ENCODE results near the gene SGMS1.
"Not testable (repeated sequence)": the region's sequence is repeated elsewhere in the genome, so short reads cannot be mapped to it uniquely, and the experiment has no call there.

Gene SGMS1

DNA sequence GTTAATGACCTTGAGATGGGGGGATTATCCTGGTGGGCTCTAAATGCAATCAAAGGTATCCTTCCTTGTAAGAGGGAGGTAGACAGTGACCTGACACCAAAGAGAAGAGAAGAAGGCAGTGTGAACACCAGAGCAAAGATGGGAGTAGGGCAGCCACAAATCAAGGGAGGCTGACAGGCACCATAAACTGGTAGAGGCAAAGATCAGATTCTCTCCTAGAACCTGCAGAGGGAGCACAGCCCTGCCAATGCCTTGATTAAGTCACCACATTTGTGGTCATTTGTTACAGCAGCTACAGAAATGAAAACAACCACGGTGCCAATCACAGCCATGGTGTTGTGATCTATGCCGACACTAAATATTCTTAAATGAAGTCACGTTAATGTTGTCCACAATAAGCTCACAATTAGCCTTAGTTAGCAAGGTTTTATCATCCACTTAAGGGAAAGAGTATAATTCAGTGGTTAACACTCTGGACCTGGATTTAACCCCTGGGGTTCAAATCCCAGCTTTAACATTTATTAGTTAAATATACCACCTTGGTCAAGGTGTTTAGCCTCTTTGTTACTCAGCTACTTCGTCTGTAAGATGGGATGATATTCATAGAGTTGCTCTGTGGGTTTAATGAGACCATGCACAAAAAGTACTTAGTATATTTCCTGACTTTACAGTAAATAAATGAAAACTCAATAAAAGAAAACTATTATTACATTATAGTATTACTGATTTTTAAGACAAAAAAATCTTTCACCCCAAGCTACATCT lies 70.8 kb downstream of the SGMS1 start:
- no peak for DNase-seq

DNA sequence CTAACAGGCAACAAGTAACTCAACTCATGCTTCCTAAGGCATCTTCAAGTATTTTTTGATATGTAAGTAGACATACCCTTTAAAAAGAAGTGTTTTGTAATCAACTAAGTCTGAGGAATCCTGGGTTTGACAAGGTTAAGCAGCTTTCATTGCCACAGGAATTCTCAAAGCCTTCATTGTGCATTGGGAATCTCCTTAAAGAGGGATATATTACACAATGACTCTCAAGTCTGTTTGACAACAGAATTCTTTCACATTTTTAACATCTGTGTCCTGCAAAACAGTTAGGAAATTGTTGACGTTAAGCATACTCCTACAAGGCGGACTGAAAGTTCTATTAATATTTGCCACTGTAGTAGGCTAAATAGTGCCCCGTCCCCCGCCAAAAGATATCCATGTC lies 71.4 kb downstream of the SGMS1 start:
- DNase-seq, result no peak

DNA sequence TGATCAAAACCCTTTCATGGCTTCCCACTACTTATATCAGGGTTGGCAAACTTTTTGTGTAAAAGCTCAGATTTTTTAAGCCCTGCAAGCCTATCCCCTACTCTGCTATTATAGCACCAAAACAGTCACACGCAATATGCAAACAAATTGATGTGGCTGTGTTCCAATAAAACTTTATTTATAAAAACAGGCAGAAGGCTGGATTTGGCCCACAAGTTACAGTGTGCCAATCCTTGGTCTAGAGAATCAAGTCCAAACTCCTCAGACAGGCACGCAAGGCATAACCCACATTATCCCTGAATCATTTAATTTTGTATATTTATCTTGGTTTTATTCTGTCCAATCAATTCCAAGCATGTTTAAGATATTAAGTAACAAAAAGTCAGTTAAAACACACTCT lies 71.9 kb downstream of the SGMS1 start:
- no peak for DNase-seq

DNA sequence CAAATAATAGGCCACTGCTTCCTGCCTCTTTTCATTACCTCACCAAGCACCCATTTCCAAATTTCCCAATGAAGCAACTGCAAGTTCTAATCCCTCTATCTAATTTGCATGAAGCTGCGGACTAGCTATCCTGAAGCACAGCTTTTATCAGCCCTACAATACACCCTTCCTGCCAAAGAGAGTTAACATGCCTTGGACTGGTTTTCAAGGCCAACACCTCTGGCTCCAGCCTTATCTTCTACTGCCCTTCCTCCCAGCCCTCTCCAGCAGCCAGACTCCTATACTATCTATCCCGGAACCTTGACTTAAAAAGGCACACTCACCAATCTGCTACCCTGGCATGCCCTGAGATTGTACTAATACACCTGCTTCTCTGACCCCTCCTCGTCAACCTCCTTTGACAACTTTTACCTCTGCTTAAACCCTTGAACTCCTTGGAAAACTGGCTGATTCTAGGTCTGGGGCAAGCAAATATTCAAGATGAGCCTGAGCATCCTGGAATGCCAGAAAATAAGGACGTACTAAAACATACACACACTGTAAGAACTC lies 73.4 kb downstream of the SGMS1 start:
- DNase-seq, result no peak

DNA sequence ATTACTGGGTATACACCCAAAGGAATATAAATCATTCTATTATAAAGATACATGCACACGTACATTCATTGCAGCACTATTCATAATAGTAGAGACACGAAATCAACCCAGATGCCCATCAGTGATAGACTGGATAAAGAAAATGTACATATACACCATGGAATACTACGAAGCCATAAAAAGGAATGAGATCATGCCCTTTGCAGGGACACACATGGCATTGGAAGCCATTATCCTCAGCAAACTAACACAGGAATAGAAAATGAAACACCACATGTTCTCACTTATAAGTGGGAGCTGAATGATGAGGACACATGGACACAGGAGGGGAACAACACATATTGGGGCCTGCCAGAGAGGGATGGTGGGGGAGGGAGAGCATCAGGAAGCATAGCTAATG lies 74.6 kb downstream of the SGMS1 start:
- not testable (repeated sequence) for DNase-seq

DNA sequence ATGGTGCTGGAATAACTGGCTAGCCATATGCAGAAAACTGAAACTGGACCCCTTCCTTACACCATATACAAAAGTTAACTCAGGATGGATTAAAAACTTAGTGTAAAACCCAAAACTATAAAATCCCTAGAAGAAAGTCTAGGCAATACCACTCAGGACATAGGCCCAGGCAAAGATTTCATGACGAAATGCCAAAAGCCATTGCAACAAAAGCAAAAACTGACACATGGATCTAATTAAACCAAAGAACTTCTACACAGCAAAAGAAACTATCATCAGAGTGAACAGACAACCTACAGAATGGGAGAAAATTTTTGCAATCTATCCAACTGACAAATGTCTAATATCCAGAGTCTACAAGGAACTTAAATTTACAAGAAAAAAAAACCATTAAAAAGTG lies 75.3 kb downstream of the SGMS1 start:
- DNase-seq, result not testable (repeated sequence)

DNA sequence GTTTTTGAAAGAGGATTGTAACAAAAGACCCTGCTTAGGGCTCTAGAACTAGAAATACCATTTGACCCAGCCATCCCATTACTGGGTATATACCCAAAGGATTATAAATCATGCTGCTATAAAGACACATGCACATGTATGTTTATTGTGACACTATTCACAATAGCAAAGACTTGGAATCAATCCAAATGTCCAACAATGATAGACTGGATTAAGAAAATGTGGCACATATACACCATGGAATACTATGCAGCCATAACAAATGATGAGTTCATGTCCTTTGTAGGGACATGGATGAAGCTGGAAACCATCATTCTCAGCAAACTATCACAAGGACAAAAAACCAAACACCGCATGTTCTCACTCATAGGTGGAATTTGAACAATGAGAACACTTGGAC lies 77.5 kb downstream of the SGMS1 start:
- DNase-seq, result not testable (repeated sequence)

DNA sequence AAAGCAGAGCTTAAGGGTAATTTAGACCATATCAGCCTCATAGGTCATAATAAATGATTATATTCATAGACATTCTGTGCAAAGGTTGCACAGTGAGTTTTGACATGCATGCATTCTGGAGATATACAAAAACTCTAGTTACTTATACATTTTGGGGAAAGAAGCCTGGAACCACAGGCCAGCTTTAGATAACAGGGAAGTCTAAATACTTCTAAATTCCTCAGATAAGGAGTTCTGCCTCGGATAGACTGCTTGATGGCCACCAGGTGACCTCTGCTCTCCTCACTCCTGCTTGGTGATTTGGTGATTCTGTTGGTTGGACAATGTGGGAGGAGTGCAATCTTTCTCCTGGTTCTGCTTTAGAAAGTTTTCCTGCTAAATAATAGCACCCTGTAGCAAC lies 77.9 kb downstream of the SGMS1 start:
- DNase-seq, result no peak

DNA sequence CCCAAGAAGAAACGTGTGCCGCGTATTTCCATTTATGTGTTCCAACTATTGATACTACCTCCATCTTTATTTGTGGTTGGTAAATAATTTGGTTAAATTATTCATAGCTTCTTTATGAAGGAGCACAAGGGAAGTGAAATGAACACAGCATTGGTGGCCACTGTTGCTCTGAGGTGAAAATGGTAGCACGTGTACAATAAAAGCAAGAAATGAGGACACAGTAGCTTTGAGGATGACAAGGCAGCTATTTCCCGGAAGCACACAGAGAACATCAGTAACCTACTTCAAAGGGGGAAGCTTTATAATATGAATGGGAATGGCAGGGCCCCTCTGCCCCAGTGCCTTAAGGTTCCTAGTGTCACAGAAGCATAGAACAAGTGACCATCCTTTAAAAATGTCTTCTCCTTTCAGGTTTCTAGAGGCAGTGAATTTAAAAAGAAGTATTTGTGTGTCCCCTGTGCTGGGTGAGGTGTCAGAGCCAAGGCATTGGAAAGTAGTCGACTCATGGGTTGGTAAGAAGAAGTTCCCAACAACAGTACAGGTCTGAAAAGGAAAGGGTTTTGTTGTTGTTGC lies 78.8 kb downstream of the SGMS1 start:
- DNase-seq, result no peak

DNA sequence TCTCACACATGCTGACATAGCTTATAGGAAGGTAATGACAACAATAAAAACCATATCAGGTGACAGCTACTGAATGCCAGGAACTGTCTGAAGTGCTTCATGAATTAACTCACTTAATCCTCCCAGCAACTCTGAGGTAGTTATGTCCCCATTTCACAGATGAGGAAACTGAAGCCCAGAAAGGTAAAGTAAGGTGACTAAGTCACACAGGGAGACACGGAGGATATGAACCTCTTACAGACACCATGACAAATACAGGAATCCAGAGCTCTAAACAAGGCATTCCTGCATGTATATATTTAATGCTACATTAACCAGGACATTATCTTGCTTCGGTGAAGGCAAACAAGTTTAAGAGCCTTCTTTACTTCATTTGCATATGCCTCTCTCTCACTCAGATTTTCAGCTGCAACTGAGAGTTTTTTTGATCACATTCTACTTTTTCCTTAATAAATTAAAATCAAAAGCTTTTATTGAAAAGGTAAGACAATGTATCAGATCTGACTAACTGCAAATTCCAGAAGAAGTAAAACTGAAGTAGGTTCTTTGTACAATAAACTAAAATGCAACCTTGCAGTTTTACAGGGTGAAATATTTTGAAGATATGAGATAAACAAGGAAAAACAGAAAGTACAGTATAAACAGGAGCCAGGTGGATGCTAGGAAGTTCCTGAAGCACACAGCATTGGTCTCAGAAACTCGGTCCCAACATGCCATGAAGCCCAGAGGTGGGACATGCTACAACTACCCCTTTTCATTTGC lies 79.5 kb downstream of the SGMS1 start:
- DNase-seq, result no peak

DNA sequence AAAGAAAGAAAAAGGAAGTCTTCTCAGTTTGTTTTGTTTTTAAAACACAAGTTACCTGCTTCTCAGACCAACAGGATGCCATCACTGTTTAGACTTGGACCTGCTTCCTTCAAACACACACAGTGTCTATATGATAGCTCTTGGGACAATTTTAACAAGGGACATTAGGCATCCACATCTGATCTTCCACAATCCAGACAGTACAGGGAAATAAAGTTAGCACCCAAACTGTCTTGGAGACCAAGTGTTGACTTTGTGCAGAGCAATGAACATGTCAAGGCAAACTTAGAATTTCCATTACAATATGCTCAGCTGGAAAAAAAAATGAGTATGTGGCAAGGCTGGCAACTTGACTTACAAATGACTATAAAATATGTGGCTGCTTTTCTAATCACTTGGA lies 80.9 kb downstream of the SGMS1 start:
- DNase-seq, result no peak

DNA sequence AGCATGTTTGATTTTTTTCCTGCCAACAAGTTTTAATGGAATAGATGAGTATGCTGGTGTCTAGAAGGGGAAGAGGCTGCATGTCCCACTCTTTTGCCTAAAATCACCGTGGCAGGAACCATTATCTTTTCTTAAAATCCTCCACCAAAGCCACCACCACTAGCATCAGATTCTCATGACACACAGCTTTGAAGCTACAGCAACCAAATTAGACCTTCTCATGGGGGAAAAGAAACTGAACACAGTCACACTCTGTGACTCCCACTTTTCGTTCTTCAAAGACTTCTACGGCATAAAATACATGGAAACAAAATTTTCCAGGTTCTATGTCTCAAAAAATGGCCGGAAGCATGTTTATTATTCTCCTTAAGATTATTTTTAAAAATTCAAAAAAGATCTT lies 81.8 kb downstream of the SGMS1 start:
- no peak for DNase-seq

DNA sequence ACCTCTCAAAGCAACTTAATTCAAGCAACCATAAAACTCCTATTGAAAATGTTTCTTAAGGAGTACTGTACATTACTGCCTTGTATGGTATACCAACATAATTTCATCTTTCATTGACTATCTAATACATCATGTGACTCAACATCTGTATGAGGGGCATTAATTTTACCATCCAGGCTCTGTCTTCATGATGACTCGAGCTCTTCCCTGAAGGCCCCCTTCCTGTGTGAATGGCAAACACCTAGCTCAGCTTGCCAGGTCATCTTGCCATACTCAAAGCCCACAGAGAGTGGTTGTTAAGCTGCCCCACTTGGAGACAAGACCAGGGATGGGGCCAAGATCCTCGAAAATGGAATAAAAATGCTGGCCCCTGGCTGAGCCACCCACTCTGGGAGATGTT lies 82.4 kb downstream of the SGMS1 start:
- no peak for DNase-seq

DNA sequence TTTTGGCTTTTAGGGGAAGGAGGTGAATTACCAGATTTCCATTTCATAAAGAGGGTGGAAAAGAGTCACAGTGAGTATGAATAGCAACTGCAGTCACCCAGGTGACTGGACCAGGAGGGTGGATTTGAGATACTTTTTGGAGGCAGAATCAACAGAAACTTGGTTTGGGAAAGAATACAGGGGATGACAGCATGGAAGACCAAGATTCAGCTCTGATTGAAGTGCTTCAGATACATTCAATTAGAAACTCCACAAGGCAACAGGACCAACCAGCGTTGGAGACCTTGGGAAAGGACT lies 83.0 kb downstream of the SGMS1 start:
- no peak for DNase-seq

DNA sequence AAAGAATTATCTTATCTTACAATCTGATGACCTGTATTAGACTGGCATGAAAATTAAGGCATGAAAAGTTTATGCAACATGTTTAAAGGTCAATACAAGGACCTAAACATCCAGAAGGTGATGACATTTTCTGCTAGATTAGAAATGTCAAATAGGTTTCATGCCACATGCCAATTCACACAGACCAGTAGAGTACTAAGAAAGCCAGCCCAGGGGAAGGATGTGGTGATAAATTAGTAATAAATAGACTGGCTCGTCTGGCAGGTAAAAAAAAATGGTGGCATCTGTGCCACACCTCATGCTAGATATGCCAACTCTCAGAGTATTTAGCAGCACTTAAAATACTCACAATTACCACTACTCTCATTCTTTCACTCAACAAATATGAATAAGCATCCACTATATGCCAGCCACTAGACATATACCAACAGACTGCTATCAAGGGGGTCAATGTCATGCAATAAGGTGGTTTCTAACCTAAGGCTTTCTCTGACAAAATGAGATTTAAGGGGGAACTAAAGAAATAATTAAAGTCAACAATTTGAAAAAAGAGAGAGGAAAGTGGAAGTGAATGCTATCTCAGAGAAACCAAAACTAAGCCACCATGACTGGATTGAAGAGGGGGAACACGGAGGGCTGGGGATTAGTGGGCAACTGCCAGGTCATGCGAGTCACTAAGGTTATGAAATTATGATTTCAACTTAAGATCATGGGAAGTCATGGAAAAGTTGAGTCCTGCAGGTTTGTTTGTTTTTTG lies 83.5 kb downstream of the SGMS1 start:
- peak; percentile 29 for DNase-seq

DNA sequence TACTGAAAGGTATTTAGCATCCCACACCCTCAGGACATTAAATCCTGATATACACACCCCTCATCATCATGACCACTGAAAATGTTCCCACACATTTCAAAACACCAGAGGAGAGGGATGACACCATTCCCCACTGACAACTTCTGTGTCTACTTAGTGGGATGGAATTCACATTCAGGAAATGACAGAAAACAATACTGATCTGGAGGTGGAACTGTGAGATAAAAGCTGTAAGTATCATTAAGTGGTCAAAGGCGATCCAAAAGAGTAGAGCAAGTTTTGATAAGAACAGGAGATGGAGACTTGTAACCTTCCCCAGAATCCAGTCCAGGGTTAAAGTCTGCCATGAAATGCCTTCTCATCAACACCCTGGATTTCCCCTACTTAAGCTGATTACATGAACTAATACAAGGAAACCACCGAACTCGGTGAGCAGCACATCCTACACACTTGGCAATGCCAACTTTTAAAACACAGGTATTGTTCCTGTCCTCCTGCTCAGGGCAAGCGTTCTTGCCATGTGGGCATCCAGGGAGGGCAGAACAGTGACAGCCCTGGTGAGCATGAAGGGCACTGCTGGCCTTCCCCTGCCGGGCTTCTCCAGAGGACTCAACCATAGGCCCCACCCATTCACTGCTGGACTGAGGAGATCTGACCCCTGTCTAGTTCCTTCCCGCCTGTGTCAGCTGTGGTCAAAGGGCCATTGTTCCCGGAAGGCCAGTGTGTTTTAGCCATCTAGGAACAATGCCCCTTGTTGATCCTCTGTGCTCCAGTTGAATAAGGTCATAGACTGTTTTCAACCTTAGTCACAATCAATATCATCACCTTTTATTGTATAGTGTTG lies 85.0 kb downstream of the SGMS1 start:
- no peak for DNase-seq

DNA sequence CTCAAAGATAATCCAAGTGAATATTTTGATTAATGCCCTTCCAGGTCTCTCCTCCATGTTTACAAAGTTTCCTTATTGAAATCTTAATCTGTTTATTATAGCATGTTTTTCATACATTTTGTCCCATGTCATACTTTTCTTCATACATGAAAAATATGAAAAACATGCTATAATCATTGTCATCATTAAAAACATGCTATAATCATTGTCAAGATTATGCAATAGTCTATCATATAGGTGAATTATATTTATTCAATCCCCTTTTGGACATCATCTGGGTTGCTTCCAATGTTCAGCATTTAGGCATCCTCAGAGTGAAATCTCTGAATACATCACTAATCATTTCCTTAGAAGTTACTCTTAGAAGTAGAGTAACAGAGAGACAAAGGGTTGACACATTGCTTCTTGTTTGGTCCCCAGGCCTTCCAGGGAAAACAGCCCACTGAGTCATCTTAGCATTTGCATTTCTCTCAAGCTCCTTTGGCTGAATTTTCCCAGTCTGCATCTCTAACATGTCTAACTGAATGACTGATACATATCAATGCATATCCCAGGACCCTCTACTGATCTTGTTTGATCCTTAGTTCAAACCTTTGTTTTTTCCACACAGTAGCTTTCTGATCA lies 87.0 kb downstream of the SGMS1 start:
- no peak for DNase-seq

DNA sequence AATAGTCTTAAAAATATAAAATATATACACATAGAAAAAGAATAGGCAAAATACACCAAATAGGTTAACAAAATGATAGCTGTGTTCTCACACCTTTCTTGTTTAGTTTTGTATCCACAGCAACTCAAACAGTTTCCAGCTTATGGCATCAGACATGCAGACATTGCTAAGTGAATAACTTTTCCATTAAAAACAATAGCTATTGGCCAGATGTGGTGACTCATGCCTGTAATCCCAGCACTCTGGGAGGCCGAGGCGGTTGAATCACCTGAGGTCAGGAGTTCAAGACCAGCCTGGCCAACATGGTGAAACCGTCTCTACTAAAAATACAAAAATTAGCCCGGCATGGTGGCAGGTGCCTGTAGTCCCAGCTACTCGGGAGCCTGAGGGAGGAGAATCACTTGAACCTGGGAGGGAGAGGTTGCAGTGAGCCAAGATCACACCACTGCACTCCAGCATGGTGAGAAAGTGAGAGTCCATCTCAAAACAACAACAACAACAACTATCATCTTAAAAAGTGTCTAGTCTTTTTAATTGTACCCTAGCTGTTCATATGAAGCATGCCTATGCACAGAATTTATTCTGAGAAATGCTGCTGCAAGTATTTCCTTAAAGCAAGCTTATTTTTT lies 88.9 kb downstream of the SGMS1 start:
- not testable (repeated sequence) for DNase-seq

DNA sequence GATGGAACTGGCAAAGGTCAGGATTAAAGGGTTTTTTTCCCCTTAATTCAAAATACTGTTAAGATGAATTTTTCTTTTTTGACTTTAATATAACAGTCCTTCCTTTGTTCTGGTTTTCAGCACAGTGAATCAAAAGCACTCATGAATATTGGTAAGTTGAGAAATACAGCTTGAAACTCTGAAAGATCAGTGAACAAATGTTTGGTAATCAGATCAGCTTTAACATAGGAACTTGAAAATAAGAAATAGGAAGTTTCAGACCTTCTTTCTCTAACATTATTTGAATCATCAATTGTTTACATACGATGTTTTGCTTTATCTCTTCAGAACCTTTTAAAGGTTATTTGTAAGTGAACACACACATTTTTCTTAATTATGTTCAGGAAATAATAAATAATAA lies 90.5 kb downstream of the SGMS1 start:
- no peak for DNase-seq

DNA sequence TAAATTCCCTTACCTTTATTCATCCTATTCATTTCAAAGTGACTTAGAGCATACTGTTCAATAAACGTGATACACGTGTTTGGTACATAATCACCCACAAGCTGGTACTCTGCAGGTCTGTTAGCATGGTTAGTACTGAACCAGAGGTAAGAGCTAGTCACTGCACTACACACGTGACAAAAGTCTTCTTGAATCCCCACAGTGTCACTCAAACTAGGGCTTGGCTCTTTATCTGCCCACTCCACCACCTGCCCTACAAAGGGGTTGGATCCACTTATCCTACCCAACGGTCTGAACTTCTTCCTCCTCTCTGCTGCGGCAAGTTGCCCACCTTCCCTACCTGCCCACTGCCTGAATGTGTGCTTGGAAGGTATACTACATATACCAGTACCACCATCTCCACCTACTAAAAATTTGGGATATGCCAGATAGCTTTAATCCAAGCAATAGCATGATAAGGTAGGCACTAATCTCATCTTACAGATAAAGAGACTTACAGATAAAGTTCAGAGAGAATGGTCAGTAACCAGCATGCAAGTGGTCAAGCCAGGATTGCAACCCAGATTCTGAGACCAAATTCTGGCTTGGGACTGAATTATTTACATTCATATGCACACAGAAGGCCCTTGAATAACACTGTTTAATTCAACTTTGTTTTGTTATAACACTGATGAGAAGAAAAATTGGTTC lies 92.2 kb downstream of the SGMS1 start:
- no peak for DNase-seq

DNA sequence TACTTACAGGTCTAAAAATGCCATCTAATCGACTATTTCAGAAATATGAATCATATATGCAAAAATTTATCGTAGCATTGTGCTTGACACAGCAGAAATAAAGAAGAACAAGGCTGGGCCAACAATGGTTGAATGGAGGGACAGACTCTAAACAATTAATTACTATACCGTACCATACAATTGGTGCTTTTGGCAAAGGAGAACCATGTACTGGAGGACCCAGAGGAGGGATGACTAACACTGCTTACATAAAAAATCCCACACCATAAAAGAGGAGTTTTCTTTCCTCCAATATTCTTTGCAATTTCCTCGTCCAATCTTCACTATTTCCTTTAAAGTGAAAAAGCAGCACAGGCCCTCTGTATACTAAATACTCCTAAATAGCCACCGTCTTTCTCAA lies 94.1 kb downstream of the SGMS1 start:
- DNase-seq, result no peak

Measured in stimulated activated CD4-positive, alpha-beta T cell treated with anti-CD3 and anti-CD28 coated beads, Interleukin-12 subunit alpha, Interleukin-12 subunit beta, amount 100 ng/mL, for 4 hours (primary cell).